A673 (cell line): ENCODE data around the gene ZNF664. TPM values are rescaled to one million over a fixed set of nuclear protein-coding genes. Genes with fewer than 3 reads are reported as not detected.

Experiments used
- BruUV-seq: library from RNA; stranded (reverse); fragments of 400-500 nt; replicated peaks from 2 replicates; lab custom pipeline; 2021; lab: Mats Ljungman, UMichigan
- CTCF ChIA-PET: fragments of 300-600 bp; sonication (Branson Sonifier 250); formaldehyde crosslinking; loops from one replicate; lab custom pipeline; 2022; ENCODE audit warnings: antibody characterized with exemption; lab: Charles Lee
- POLR2A ChIA-PET: fragments of 300-600 bp; sonication (Branson Sonifier 250); formaldehyde crosslinking; loops from one replicate; lab custom pipeline; 2022; ENCODE audit warnings: antibody characterized with exemption; ENCODE audit not compliant: low non-redundant PET; lab: Charles Lee
- DNase-seq: peaks from one replicate; pipeline ENCODE4 v3.0.0-alpha.2; 2015; ENCODE audit warnings: low spot score
- H3K27ac ChIP-seq: fragments of 200-600 bp; sonication (generic); 2 replicates; pipeline ENCODE4 v1.5.1; 2016; ENCODE audit warnings: mixed run types, low read depth, mild to moderate bottlenecking, mixed read lengths, antibody characterized with exemption, low read length; ENCODE audit not compliant: poor library complexity, severe bottlenecking
- H3K27me3 ChIP-seq: fragments of 200-600 bp; sonication (generic); replicated peaks from 2 replicates; pipeline ENCODE4 v1.6.1; 2017; ENCODE audit warnings: mixed run types, low read depth, mild to moderate bottlenecking, mixed read lengths, antibody characterized with exemption, low read length; ENCODE audit not compliant: insufficient read depth, poor library complexity
- H3K36me3 ChIP-seq: fragments of 200-600 bp; sonication (generic); 2 replicates; pipeline ENCODE4 v1.6.1; 2016; ENCODE audit warnings: mixed run types, mild to moderate bottlenecking, mixed read lengths, antibody characterized with exemption, low read length; ENCODE audit not compliant: insufficient read depth, poor library complexity, severe bottlenecking
- H3K4me1 ChIP-seq: fragments of 200-600 bp; sonication (generic); 2 replicates; pipeline ENCODE4 v1.6.1; 2017; ENCODE audit warnings: mixed run types, mild to moderate bottlenecking, mixed read lengths, antibody characterized with exemption, low read length; ENCODE audit not compliant: insufficient read depth, poor library complexity, severe bottlenecking
- H3K4me3 ChIP-seq: fragments of 200-600 bp; sonication (generic); 2 replicates; pipeline ENCODE4 v1.5.1; 2016; ENCODE audit warnings: low read depth, mixed run types, mild to moderate bottlenecking, mixed read lengths, low read length; ENCODE audit not compliant: poor library complexity, severe bottlenecking
- H3K9me3 ChIP-seq: fragments of 200-600 bp; sonication (generic); 2 replicates; pipeline ENCODE4 v1.6.1; 2016; ENCODE audit warnings: mixed run types, low read depth, mild to moderate bottlenecking, mixed read lengths, antibody characterized with exemption, low read length; ENCODE audit not compliant: poor library complexity, severe bottlenecking
- CTCF ChIP-seq: fragments of 300-800, 200-600 bp; sonication (generic); conservative IDR thresholded peaks from 2 replicates; pipeline ENCODE4 v1.5.1; 2017; ENCODE audit warnings: low read depth, mild to moderate bottlenecking, antibody characterized with exemption, low read length, moderate library complexity, mixed read lengths
- EZH2 ChIP-seq: fragments of 200-600 bp; sonication (generic); IDR thresholded peaks from 2 replicates; pipeline ENCODE4 v1.6.1; 2017; ENCODE audit warnings: borderline replicate concordance, low read depth, mild to moderate bottlenecking, mixed read lengths, antibody characterized with exemption, low read length; ENCODE audit not compliant: poor library complexity, severe bottlenecking
- intact Hi-C: fragments of 100-400 bp; cut with micrococcal nuclease; formaldehyde crosslinking; loops from one replicate; pipeline ENCODE4 v1.10.0; 2022; ENCODE audit not compliant: unreplicated experiment
- total RNA-seq: library from RNA; stranded (reverse); gene quantifications from 2 replicates; pipeline ENCODE4 v1.2.3, GENCODE V29; 2021

The ZNF664 gene
- total RNA-seq, 1 experiment from 2014 or later: 135 TPM

- no peak for DNase-seq
- Histone ChIP-seq H3K36me3 (peaks cover 34% of the 10 kb centered on the region), H3K27ac (no peak overlapping the region), H3K27me3 (no peaks in the 10 kb centered on the region), H3K9me3 (no peaks in the 10 kb centered on the region), H3K4me3 (no peak overlapping the region), H3K4me1 (peaks cover 22% of the 10 kb centered on the region)
- no peak for TF ChIP-seq EZH2
- TF ChIP-seq CTCF: no peak
- BruUV-seq: no TSS peak
- ChIA-PET CTCF (no interaction called here), POLR2A (no interaction called here)
- intact Hi-C loops: no loop called here
Observed at GRCh38 chr12:123990511-123990910, 17.5 kb downstream of the ZNF664 start.

GRCh38 chr12:123991372-123991951 is 18.4 kb downstream of the ZNF664 start:
- no peak for DNase-seq
- ChIA-PET CTCF (no interaction called here), POLR2A (no interaction called here)
- no peaks in the 10 kb centered on the region for H3K27me3 ChIP-seq
- H3K4me3 ChIP-seq: no peak overlapping the region
- peaks cover 23% of the 10 kb centered on the region for H3K4me1 ChIP-seq
- no peak for TF ChIP-seq EZH2
- no peak for TF ChIP-seq CTCF
- no peak overlapping the region for H3K27ac ChIP-seq
- no TSS peak for BruUV-seq
- peaks cover 34% of the 10 kb centered on the region for H3K36me3 ChIP-seq
- intact Hi-C loops: no loop called here
- no peaks in the 10 kb centered on the region for H3K9me3 ChIP-seq

GRCh38 chr12:123992118-123992825 is 19.3 kb downstream of the ZNF664 start:
- ChIA-PET POLR2A (no interaction called here), CTCF (no interaction called here)
- intact Hi-C loops: no loop called here
- Histone ChIP-seq H3K27ac (no peak overlapping the region), H3K36me3 (peaks cover 36% of the 10 kb centered on the region), H3K27me3 (no peaks in the 10 kb centered on the region), H3K9me3 (no peaks in the 10 kb centered on the region), H3K4me1 (peaks cover 17% of the 10 kb centered on the region), H3K4me3 (no peak overlapping the region)
- no peak for DNase-seq
- TF ChIP-seq CTCF (no peak), EZH2 (no peak)
- BruUV-seq: no TSS peak
